GM06990 (cell line): ENCODE measurements around the gene FHAD1.

ENCODE experiments used
- DNase-seq: peaks from one replicate; pipeline ENCODE4 v3.0.0-alpha.2; 2011; ENCODE audit not compliant: insufficient read length; ENCODE audit errors: extremely low read depth
- H3K27me3 ChIP-seq: replicated peaks from 2 replicates; pipeline ENCODE4 v1.6.0; 2011; ENCODE audit warnings: low read length; ENCODE audit not compliant: control insufficient read depth, insufficient read depth
- H3K36me3 ChIP-seq: 2 replicates; pipeline ENCODE4 v1.5.1; 2011; ENCODE audit warnings: low read length; ENCODE audit not compliant: control insufficient read depth, insufficient read depth
- H3K4me3 ChIP-seq: replicated peaks from 2 replicates; pipeline ENCODE4 v1.5.1; 2011; ENCODE audit warnings: low read depth, mild to moderate bottlenecking, control low read depth, low read length
- CTCF ChIP-seq: IDR thresholded peaks from 2 replicates; pipeline ENCODE4 v1.5.1; 2011; ENCODE audit warnings: low read length, control low read depth, mild to moderate bottlenecking, inconsistent platforms; ENCODE audit not compliant: insufficient read depth, poor library complexity, severe bottlenecking

The FHAD1 gene

GRCh38 chr1:15403962-15404580, 157.0 kb downstream of the FHAD1 start:
- H3K36me3 ChIP-seq: no peaks in the 10 kb centered on the region
- no peak for TF ChIP-seq CTCF
- no peak for DNase-seq

GRCh38 chr1:15405106-15405850, 158.3 kb downstream of the FHAD1 start:
- no peak for DNase-seq
- no peak overlapping the region for H3K4me3 ChIP-seq
- no peak for TF ChIP-seq CTCF
- H3K27me3 ChIP-seq: no peaks in the 10 kb centered on the region
- no peaks in the 10 kb centered on the region for H3K36me3 ChIP-seq

More at GRCh38 chr1:15403962-15404580, 157.0 kb downstream of the FHAD1 start:
- H3K27me3 ChIP-seq: no peaks in the 10 kb centered on the region
- no peak overlapping the region for H3K4me3 ChIP-seq

- Histone ChIP-seq H3K36me3 (no peaks in the 10 kb centered on the region), H3K27me3 (no peaks in the 10 kb centered on the region), H3K4me3 (no peak overlapping the region)
- no peak for DNase-seq
- TF ChIP-seq CTCF: no peak
These were observed 159.9 kb downstream of the FHAD1 start for GRCh38 chr1:15406614-15407559.

- Histone ChIP-seq H3K4me3 (no peak overlapping the region), H3K27me3 (no peaks in the 10 kb centered on the region), H3K36me3 (no peaks in the 10 kb centered on the region)
- DNase-seq: no peak
- TF ChIP-seq CTCF: no peak
These were observed 160.6 kb downstream of the FHAD1 start for GRCh38 chr1:15407580-15407979.

- H3K27me3 ChIP-seq: no peaks in the 10 kb centered on the region
- no peak for TF ChIP-seq CTCF
- no peak for DNase-seq
- H3K4me3 ChIP-seq: peak overlapping the region; percentile 78
- peaks cover 2% of the 10 kb centered on the region for H3K36me3 ChIP-seq
These were observed 161.9 kb downstream of the FHAD1 start for GRCh38 chr1:15408890-15409387.
